GM12891 (cell line): Measurements from ENCODE around the gene CELA3B.
"Not testable (repeated sequence)": the region's sequence is repeated elsewhere in the genome, so short reads cannot be mapped to it uniquely, and the experiment has no call there.

Experiments used
- PAX5 ChIP-seq: IDR thresholded peaks from 2 replicates; pipeline ENCODE4 v1.6.1; 2011; ENCODE audit warnings: low read length, moderate library complexity, mild to moderate bottlenecking; ENCODE audit not compliant: insufficient read depth, severe bottlenecking
- POLR2A ChIP-seq: IDR thresholded peaks from 2 replicates; pipeline ENCODE4 v1.6.1; 2011; ENCODE audit warnings: low read depth, low read length, control low read depth
- POLR2AphosphoS5 ChIP-seq: IDR thresholded peaks from 2 replicates; pipeline ENCODE4 v1.6.1; 2011; ENCODE audit warnings: low read depth, low read length, control low read depth
- POU2F2 ChIP-seq: IDR thresholded peaks from 2 replicates; pipeline ENCODE4 v1.6.1; 2011; ENCODE audit warnings: low read depth, mild to moderate bottlenecking, control low read depth, low read length, moderate library complexity
- SPI1 ChIP-seq: IDR thresholded peaks from 2 replicates; pipeline ENCODE4 v1.6.1; 2011; ENCODE audit warnings: low read depth, low read length, control low read depth
- TAF1 ChIP-seq: IDR thresholded peaks from 2 replicates; pipeline ENCODE4 v1.6.1; 2011; ENCODE audit warnings: low read depth, low read length, control low read depth

GRCh38 chr1:21983539-21983938, 6.7 kb downstream of the CELA3B start:
- TF ChIP-seq POLR2A, POLR2AphosphoS5, POU2F2, TAF1, SPI1, PAX5: not testable (repeated sequence)
